ENCODE measurements around the gene INTS3. TPM values are rescaled to one million over a fixed set of nuclear protein-coding genes. Genes with fewer than 3 reads are reported as not detected.

INTS3 gene
- total RNA-seq, 6 donors from 2014 or later, result 58.2 to 159 (median 63.1) TPM

DNA sequence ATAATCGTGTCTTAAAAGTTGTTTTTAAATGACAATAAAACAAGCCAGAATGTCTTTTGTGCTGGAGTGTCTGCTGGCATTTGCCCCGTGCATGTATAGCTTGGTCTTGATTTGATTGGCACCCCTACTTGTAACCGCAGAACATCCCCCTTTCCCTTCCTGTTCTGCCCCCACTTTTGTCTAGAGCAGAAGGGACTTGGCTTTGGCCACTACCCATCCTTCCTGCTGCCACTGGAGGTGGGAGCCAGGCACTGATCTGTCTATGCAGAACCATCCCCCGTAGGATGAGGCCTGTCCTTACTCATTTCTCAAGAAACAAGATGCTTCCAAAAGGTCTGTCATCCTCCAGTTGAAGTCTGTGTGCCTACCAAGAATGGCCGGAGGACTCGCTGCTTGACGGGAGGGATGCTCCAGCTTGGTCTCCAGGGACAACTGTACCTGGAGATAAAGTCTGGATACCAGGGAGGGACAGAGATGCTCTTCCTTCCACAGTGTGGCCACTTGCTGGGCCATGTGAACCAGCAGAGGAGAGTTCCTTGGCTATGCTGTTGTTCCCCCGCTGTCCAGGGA is 46.3 kb downstream of the INTS3 start:
- H3K27me3 ChIP-seq, result no peaks in the 10 kb centered on the region
- peaks cover 65 to 92% (median 82%) of the 10 kb centered on the region in 4 donors for H3K4me1 ChIP-seq
- peak overlapping the region; percentile 85 to 92 (median 90) for H3K27ac ChIP-seq
- DNase-seq (no peak), ATAC-seq (ENCODE audit: low FRiP score in 2 of 2) (no peak)
- WGBS, 2 donors, result 55 to 66% methylated on average over 5 to 8 of the region's 8 CpGs
- peaks cover 10 to 41% (median 31%) of the 10 kb centered on the region in 4 donors for H3K36me3 ChIP-seq
- H3K4me3 ChIP-seq, result no peak overlapping the region
- H3K9me3 ChIP-seq, result no peaks in the 10 kb centered on the region
- TF ChIP-seq POLR2A (IDR thresholded peaks at IDR 0.05) (no peak), POLR2AphosphoS5 (IDR thresholded peaks at IDR 0.05) (no peak), CTCF (IDR thresholded peaks at IDR 0.05) (no peak), EP300 (IDR thresholded peaks at IDR 0.05) (no peak)

- Histone ChIP-seq H3K27me3 (no peaks in the 10 kb centered on the region), H3K9me3 (no peaks in the 10 kb centered on the region), H3K4me3 (peak within 1 kb of the TSS; percentile 70 to 96 (median 77)), H3K36me3 (peaks cover 8 to 42% (median 32%) of the 10 kb centered on the region in 4 donors), H3K4me1 (peaks cover 68 to 88% (median 81%) of the 10 kb centered on the region in 4 donors), H3K27ac (peak within 1 kb of the TSS; percentile 85 to 92 (median 90))
- TF ChIP-seq POLR2AphosphoS5 (IDR thresholded peaks at IDR 0.05) (peak in 1 of 2 donors; percentile 45), EP300 (IDR thresholded peaks at IDR 0.05) (no peak), POLR2A (IDR thresholded peaks at IDR 0.05) (peak in 1 of 4 donors; percentile 57)
- DNase-seq (peak; percentile 82 to 94), ATAC-seq (ENCODE audit: low FRiP score in 2 of 2) (peak; percentile 85 to 87)
- 3 to 7% methylated on average over 12 to 32 of the region's 35 CpGs for WGBS, 2 donors
These were observed 47.1 kb downstream of the INTS3 start, which contains the start of gene SLC27A3 for GRCh38 chr1:153774780-153775457. SLC27A3 (plus strand) TSS chr1:153775407; CDS start chr1:153775498, 91 bp downstream.

GRCh38 chr1:153775458-153776327 is 47.8 kb downstream of the INTS3 start:
- TF ChIP-seq POLR2AphosphoS5 (IDR thresholded peaks at IDR 0.05) (peak in 1 of 2 donors; percentile 63), POLR2A (IDR thresholded peaks at IDR 0.05) (peak in 2 of 4 donors; percentile 25 to 79), CTCF (IDR thresholded peaks at IDR 0.05) (peak in 3 of 6 experiments; percentile 10 to 38 (median 14)), EP300 (IDR thresholded peaks at IDR 0.05) (no peak)
- Histone ChIP-seq H3K27ac (peak overlapping the region; percentile 85 to 92 (median 90)), H3K4me1 (peaks cover 63 to 85% (median 80%) of the 10 kb centered on the region in 4 donors), H3K36me3 (peaks cover 6 to 43% (median 26%) of the 10 kb centered on the region in 4 donors), H3K4me3 (peak overlapping the region; percentile 70 to 96 (median 77)), H3K27me3 (no peaks in the 10 kb centered on the region), H3K9me3 (no peaks in the 10 kb centered on the region)
- DNase-seq, result peak; percentile 86 to 93
- peak; percentile 52 to 60 for ATAC-seq (ENCODE audit: low FRiP score in 2 of 2)
- 0% methylated on average over 20 to 32 of the region's 83 CpGs for WGBS, 2 donors

DNA sequence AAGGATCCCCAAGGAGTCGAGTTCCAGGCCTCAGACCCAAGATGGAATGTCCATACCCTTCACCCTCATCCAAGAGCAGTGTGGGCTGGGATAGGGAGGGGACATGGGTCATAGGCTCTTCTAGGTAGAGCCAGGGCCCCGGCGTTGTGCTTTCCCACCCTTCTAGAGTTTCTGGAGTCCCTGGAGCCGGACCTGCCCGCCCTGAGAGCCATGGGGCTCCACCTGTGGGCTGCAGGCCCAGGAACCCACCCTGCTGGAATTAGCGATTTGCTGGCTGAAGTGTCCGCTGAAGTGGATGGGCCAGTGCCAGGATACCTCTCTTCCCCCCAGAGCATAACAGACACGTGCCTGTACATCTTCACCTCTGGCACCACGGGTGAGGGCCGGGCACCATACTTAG is 48.5 kb downstream of the INTS3 start:
- peaks cover 56 to 80% (median 74%) of the 10 kb centered on the region in 4 donors for H3K4me1 ChIP-seq
- ATAC-seq (ENCODE audit: low FRiP score in 2 of 2) (no peak), DNase-seq (no peak)
- no peaks in the 10 kb centered on the region for H3K9me3 ChIP-seq
- H3K27me3 ChIP-seq, result no peaks in the 10 kb centered on the region
- WGBS, 2 donors, result 56 to 58% methylated on average over 6 to 8 of the region's 10 CpGs
- TF ChIP-seq POLR2AphosphoS5 (IDR thresholded peaks at IDR 0.05), result no peak
- no peak for TF ChIP-seq POLR2A (IDR thresholded peaks at IDR 0.05)
- TF ChIP-seq EP300 (IDR thresholded peaks at IDR 0.05), result no peak
- TF ChIP-seq CTCF (IDR thresholded peaks at IDR 0.05), result no peak
- H3K27ac ChIP-seq, result peak overlapping the region in 3 of 4 donors; percentile 87 to 92 (median 92)
- H3K36me3 ChIP-seq, result peaks cover 3 to 42% (median 20%) of the 10 kb centered on the region in 4 donors
- H3K4me3 ChIP-seq, result peak overlapping the region; percentile 70 to 96 (median 77)

Measured in upper lobe of left lung (tissue), 6 donors.